Activated CD4-positive, alpha-beta T cell treated with anti-CD3 and anti-CD28 coated beads, Interleukin-10, Interleukin-2, amounts not matched to agents 100 ng/mL and 50 ng/mL, durations not matched to agents 16 hours and 8 hours (primary cell): ENCODE results near the gene ABT1.

Experiments used
- DNase-seq: peaks from one replicate; pipeline ENCODE4 v3.0.0-alpha.2; 2020

Gene ABT1

GRCh38 chr6:26575494-26575939 is 21.2 kb upstream of the ABT1 start:
- peak; percentile 62 for DNase-seq

GRCh38 chr6:26576407-26576843 is 20.3 kb upstream of the ABT1 start:
- no peak for DNase-seq

GRCh38 chr6:26576929-26577719 is 19.6 kb upstream of the ABT1 start:
- DNase-seq = peak; percentile 90

GRCh38 chr6:26577720-26578072 is 19.1 kb upstream of the ABT1 start:
- DNase-seq = no peak

GRCh38 chr6:26578279-26578678 is 18.5 kb upstream of the ABT1 start:
- no peak for DNase-seq

- no peak for DNase-seq
These were observed 18.0 kb upstream of the ABT1 start for GRCh38 chr6:26578741-26579140.

GRCh38 chr6:26581164-26581915 is 15.4 kb upstream of the ABT1 start:
- DNase-seq = no peak

GRCh38 chr6:26588965-26589364 is 7.8 kb upstream of the ABT1 start:
- DNase-seq = no peak

- DNase-seq = no peak
These were observed 4.1 kb upstream of the ABT1 start for GRCh38 chr6:26592649-26593048.

- no peak for DNase-seq
These were observed 3.2 kb upstream of the ABT1 start for GRCh38 chr6:26593278-26594130.

GRCh38 chr6:26594131-26594498 is 2.6 kb upstream of the ABT1 start:
- DNase-seq = no peak

- peak; percentile 88 for DNase-seq
These were observed 1.8 kb upstream of the ABT1 start for GRCh38 chr6:26594730-26595632.

- peak; percentile 92 for DNase-seq
These were observed 984 bp upstream of the ABT1 start for GRCh38 chr6:26595669-26596269.

GRCh38 chr6:26597389-26597766 is 625 bp downstream of the ABT1 start:
- no peak for DNase-seq

GRCh38 chr6:26597821-26598220 is 1.1 kb downstream of the ABT1 start:
- DNase-seq = no peak

GRCh38 chr6:26598267-26598666 is 1.5 kb downstream of the ABT1 start:
- DNase-seq = no peak

GRCh38 chr6:26599134-26599533 is 2.4 kb downstream of the ABT1 start:
- DNase-seq = no peak

- DNase-seq = no peak
These were observed 2.8 kb downstream of the ABT1 start for GRCh38 chr6:26599591-26599990.

- peak; percentile 27 for DNase-seq
These were observed 4.0 kb downstream of the ABT1 start for GRCh38 chr6:26600759-26601158.

GRCh38 chr6:26602262-26602661 is 5.5 kb downstream of the ABT1 start:
- DNase-seq = no peak

- no peak for DNase-seq
These were observed 7.3 kb downstream of the ABT1 start for GRCh38 chr6:26604026-26604425.

- no peak for DNase-seq
These were observed 8.0 kb downstream of the ABT1 start for GRCh38 chr6:26604797-26605196.
